DND-41 (cell line): ENCODE data around the gene CLASP1.

Experiments
- ATAC-seq: fragments of 200-7000 bp; cut with Tn5 transposase; 3 replicates; pipeline ENCODE4 v1.9.1; 2021; ENCODE audit warnings: low read depth; ENCODE audit not compliant: insufficient read depth
- DNase-seq: peaks from one replicate; pipeline ENCODE4 v3.0.0-alpha.2; 2020
- H2AFZ ChIP-seq: 2 replicates; pipeline ENCODE4 v1.6.0; 2012; ENCODE audit warnings: low read depth, low read length
- H3K27ac ChIP-seq: 2 replicates; pipeline ENCODE4 v1.5.1; 2012; ENCODE audit warnings: low read length, inconsistent platforms
- H3K27me3 ChIP-seq: fragments of 200-600 bp; sonication (generic); 2 replicates; pipeline ENCODE4 v1.6.0; 2012; ENCODE audit warnings: low read length, mild to moderate bottlenecking, inconsistent platforms; ENCODE audit not compliant: insufficient read depth, poor library complexity
- H3K36me3 ChIP-seq: 2 replicates; pipeline ENCODE4 v1.5.1; 2012; ENCODE audit warnings: low read length, inconsistent platforms; ENCODE audit not compliant: insufficient read depth
- H3K4me1 ChIP-seq: 2 replicates; pipeline ENCODE4 v1.5.1; 2012; ENCODE audit warnings: mild to moderate bottlenecking, low read length; ENCODE audit not compliant: insufficient read depth
- H3K4me2 ChIP-seq: 2 replicates; pipeline ENCODE4 v1.6.0; 2012; ENCODE audit warnings: mild to moderate bottlenecking, moderate library complexity, low read length, inconsistent platforms; ENCODE audit not compliant: insufficient read depth
- H3K4me3 ChIP-seq, 2 experiments: fragments of 200-600 bp in 1 of 2; shearing (Covaris generic) in 1 of 2; 2 replicates each; pipeline ENCODE4 v1.5.1; 2012 to 2016; ENCODE audit warnings: inconsistent platforms in 2 of 2, low read length in 2 of 2, mild to moderate bottlenecking in 2 of 2, low read depth in 1 of 2, moderate library complexity in 1 of 2
- H3K79me2 ChIP-seq: 2 replicates; pipeline ENCODE4 v1.6.0; 2012; ENCODE audit warnings: low read length, inconsistent platforms; ENCODE audit not compliant: insufficient read depth
- H3K9ac ChIP-seq: 2 replicates; pipeline ENCODE4 v1.6.0; 2012; ENCODE audit warnings: low read depth, mild to moderate bottlenecking, inconsistent platforms, low read length, moderate library complexity
- H3K9me3 ChIP-seq: 2 replicates; pipeline ENCODE4 v1.5.1; 2012; ENCODE audit warnings: low read length, moderate library complexity, mild to moderate bottlenecking, inconsistent platforms; ENCODE audit not compliant: insufficient read depth, severe bottlenecking
- H4K20me1 ChIP-seq: 2 replicates; pipeline ENCODE4 v1.6.0; 2012; ENCODE audit warnings: low read length; ENCODE audit not compliant: insufficient read depth
- EZH2 ChIP-seq: IDR thresholded peaks from 3 replicates; pipeline ENCODE4 v1.6.1; 2012; ENCODE audit warnings: borderline replicate concordance, low read depth, mild to moderate bottlenecking, moderate library complexity, low read length, inconsistent platforms; ENCODE audit not compliant: severe bottlenecking
- TF ChIP-seq, protein P1 (sequence below): IDR thresholded peaks from 2 replicates; pipeline ENCODE4 v1.5.1; 2012; ENCODE audit warnings: borderline replicate concordance, low read length, moderate library complexity, mild to moderate bottlenecking; ENCODE audit not compliant: poor library complexity, severe bottlenecking; ENCODE audit errors: extremely low read depth

The CLASP1 gene

DNA sequence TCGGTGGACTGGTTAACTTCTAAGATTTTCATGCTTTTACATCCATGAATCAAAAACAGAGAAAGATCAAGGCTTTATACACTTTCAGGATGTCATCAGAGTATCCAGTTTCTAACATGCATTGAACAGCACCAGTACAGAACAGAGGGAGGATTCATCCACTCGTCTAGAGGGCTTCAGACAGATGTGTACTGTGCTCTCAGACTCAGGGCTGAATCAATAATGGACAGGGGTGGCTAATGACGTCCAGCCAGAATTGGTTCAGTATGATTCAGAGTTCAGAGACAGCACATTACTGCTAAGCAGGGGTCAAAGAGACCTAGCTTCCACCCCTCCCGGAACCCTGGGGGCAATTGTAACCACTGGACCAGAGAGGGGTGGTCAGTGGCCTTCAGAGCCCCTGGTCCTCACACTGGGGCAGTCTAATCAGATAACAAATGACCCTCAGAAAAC is 81.3 kb downstream of the CLASP1 start:
- no peak overlapping the region for H3K9ac ChIP-seq
- H3K27me3 ChIP-seq, result no peaks in the 10 kb centered on the region
- no peak overlapping the region for H3K4me2 ChIP-seq
- H3K4me3 ChIP-seq, result no peak overlapping the region
- no peak overlapping the region for H3K27ac ChIP-seq
- TF ChIP-seq, protein P1, sequence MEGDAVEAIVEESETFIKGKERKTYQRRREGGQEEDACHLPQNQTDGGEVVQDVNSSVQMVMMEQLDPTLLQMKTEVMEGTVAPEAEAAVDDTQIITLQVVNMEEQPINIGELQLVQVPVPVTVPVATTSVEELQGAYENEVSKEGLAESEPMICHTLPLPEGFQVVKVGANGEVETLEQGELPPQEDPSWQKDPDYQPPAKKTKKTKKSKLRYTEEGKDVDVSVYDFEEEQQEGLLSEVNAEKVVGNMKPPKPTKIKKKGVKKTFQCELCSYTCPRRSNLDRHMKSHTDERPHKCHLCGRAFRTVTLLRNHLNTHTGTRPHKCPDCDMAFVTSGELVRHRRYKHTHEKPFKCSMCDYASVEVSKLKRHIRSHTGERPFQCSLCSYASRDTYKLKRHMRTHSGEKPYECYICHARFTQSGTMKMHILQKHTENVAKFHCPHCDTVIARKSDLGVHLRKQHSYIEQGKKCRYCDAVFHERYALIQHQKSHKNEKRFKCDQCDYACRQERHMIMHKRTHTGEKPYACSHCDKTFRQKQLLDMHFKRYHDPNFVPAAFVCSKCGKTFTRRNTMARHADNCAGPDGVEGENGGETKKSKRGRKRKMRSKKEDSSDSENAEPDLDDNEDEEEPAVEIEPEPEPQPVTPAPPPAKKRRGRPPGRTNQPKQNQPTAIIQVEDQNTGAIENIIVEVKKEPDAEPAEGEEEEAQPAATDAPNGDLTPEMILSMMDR, result no peak
- TF ChIP-seq EZH2, result no peak
- ATAC-seq (no peak), DNase-seq (no peak)
- peaks cover 4% of the 10 kb centered on the region; the same call in 1 of the 2 replicates for H3K36me3 ChIP-seq
- H3K79me2 ChIP-seq, result peaks cover 93% of the 10 kb centered on the region
- no peaks in the 10 kb centered on the region for H3K4me1 ChIP-seq
- no peak overlapping the region for H2AFZ ChIP-seq
- H3K9me3 ChIP-seq, result no peaks in the 10 kb centered on the region
- peaks cover 35% of the 10 kb centered on the region for H4K20me1 ChIP-seq

DNA sequence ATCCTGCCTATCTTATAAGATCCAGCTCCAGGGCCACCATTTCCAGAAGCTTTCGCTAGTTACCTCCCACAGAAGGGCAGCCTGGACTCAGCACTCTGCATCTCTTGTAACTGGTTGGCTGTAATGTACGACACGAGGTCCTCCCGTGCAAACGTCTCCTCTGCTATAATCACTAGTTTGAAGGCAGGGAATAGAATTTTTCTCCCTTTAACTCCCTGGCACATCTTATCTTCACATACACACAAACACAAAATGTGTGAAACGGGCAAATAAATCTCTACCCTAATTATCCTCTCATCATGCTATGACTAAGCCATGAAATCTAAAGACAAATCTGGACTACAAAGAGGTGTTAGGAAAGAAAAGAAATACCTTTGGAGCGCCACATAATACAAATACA is 81.8 kb downstream of the CLASP1 start:
- Histone ChIP-seq H3K36me3 (peaks cover 4% of the 10 kb centered on the region; the same call in 1 of the 2 replicates), H3K4me1 (no peaks in the 10 kb centered on the region), H2AFZ (no peak overlapping the region), H3K27ac (no peak overlapping the region), H3K4me2 (no peak overlapping the region), H3K79me2 (peaks cover 96% of the 10 kb centered on the region), H3K9me3 (no peaks in the 10 kb centered on the region), H4K20me1 (peaks cover 39% of the 10 kb centered on the region), H3K27me3 (no peaks in the 10 kb centered on the region), H3K9ac (no peak overlapping the region), H3K4me3 (no peak overlapping the region)
- DNase-seq (no peak), ATAC-seq (no peak)
- TF ChIP-seq, protein P1, result no peak
- TF ChIP-seq EZH2, result no peak

DNA sequence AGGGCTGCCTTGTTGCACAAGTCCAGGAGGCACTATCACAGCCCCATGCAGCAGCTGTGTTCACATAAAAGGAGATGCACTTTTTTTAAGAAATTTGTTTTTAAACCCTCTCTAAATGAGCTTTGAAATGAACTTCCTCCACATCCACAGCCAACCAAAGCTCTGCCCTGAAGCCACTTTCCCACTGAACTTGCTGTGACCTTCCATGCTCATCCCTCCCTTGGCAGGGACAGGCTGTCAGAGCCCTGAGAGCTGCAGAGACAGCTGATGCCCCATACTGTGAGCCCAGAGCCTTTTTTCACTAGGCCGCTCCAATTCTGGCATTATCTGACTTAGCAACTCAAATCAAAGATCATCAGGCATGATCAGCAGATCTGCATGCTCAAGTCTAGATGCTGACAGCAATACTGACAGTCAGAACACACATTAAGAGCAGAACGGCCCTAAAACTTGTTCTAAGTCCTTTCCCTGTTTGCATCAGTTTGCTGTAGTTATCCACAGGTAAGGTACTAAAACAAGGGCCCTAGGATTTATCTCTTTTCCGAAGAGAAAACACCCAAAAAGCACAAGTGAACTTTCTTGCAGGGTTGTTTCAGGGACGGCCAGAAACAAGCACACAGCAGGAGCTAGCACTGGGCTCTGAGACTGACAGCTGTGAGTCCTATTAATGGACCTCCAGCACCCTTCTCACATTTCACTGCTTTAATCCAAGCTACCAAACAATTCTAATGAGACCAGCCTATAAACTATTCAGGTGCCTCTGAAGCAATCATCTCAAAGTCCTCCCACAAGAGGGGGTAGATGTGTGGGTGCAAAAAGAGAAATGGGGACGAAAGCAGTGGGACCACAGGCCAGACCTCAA is 83.6 kb downstream of the CLASP1 start:
- H3K79me2 ChIP-seq, result peaks cover 97% of the 10 kb centered on the region
- H3K4me2 ChIP-seq, result no peak overlapping the region
- DNase-seq, result no peak
- no peak for TF ChIP-seq EZH2
- TF ChIP-seq, protein P1, result no peak
- no peak overlapping the region for H3K4me3 ChIP-seq
- H3K4me1 ChIP-seq, result no peaks in the 10 kb centered on the region
- no peak overlapping the region for H3K9ac ChIP-seq
- peaks cover 42% of the 10 kb centered on the region for H4K20me1 ChIP-seq
- ATAC-seq, result no peak
- no peaks in the 10 kb centered on the region for H3K36me3 ChIP-seq
- no peaks in the 10 kb centered on the region for H3K9me3 ChIP-seq
- H3K27ac ChIP-seq, result no peak overlapping the region
- H2AFZ ChIP-seq, result no peak overlapping the region
- H3K27me3 ChIP-seq, result no peaks in the 10 kb centered on the region
